ENCODE measurements around the gene RAD51B. TPM values are rescaled to one million over a fixed set of nuclear protein-coding genes. Genes with fewer than 3 reads are reported as not detected.

RAD51B gene
- total RNA-seq, 1 experiment from 2014 or later, result 14.2 TPM

- ATAC-seq (no peak), DNase-seq (ENCODE audit: low spot score) (no peak)
- no peaks in the 10 kb centered on the region for H3K36me3 Mint-ChIP-seq
- CTCF ChIA-PET, result interaction anchor here (0.6 to 1.6 kb wide), 3 partner anchors 10 to 96 kb away, joined by 3 to 6 read pairs (median 3); no protein-coding TSS in a partner anchor
- POLR2A ChIA-PET, result no interaction called here
- H3K27me3 Mint-ChIP-seq (ENCODE audit: low read depth), result no peaks in the 10 kb centered on the region
- H3K4me3 Mint-ChIP-seq, result no peak overlapping the region
- TF ChIP-seq JUN (CRISPR knock-in tag; IDR thresholded peaks at IDR 0.05), result no peak
- no peak for TF ChIP-seq IRF1 (CRISPR knock-in tag; IDR thresholded peaks at IDR 0.05)
- TF ChIP-seq ERG (CRISPR knock-in tag; IDR thresholded peaks at IDR 0.05), result no peak
- TF ChIP-seq TP53 (CRISPR knock-in tag; IDR thresholded peaks at IDR 0.05), result no peak
- no peak for TF ChIP-seq AR (CRISPR knock-in tag; IDR thresholded peaks at IDR 0.05)
- no peak for TF ChIP-seq ZNF263 (CRISPR knock-in tag; IDR thresholded peaks at IDR 0.05; ENCODE audit: low read depth)
- no peak for TF ChIP-seq ZSCAN18 (CRISPR knock-in tag; IDR thresholded peaks at IDR 0.05)
- TF ChIP-seq TEAD1 (CRISPR knock-in tag; IDR thresholded peaks at IDR 0.05), result no peak
- TF ChIP-seq ATF3 (CRISPR knock-in tag; conservative IDR thresholded peaks at IDR 0.05), result no peak
- no peak for TF ChIP-seq ZBTB21 (CRISPR knock-in tag; IDR thresholded peaks at IDR 0.05; ENCODE audit: borderline replicate concordance)
- TF ChIP-seq E2F5 (CRISPR knock-in tag; IDR thresholded peaks at IDR 0.05), result no peak
- TF ChIP-seq HMGA2 (CRISPR knock-in tag; IDR thresholded peaks at IDR 0.05), result no peak
- no peak for TF ChIP-seq GTF2I (CRISPR knock-in tag; conservative IDR thresholded peaks at IDR 0.05)
- no peak for TF ChIP-seq ZNF281 (CRISPR knock-in tag; IDR thresholded peaks at IDR 0.05)
- TF ChIP-seq FOXJ3 (CRISPR knock-in tag; IDR thresholded peaks at IDR 0.05; ENCODE audit: borderline replicate concordance), result no peak
- no peak for TF ChIP-seq ESRRA (CRISPR knock-in tag; IDR thresholded peaks at IDR 0.05; ENCODE audit: borderline replicate concordance)
- no peak for TF ChIP-seq CBFB (CRISPR knock-in tag; IDR thresholded peaks at IDR 0.05; ENCODE audit: low read depth)
- no peak for TF ChIP-seq KAT7 (CRISPR knock-in tag; IDR thresholded peaks at IDR 0.05; ENCODE audit: borderline replicate concordance)
- H3K4me1 Mint-ChIP-seq, result no peaks in the 10 kb centered on the region
- H3K27ac Mint-ChIP-seq, result no peak overlapping the region
- H3K9me3 Mint-ChIP-seq, result no peaks in the 10 kb centered on the region
Observed at GRCh38 chr14:68756734-68757133, 937.2 kb downstream of the RAD51B start.
